Activated naive CD8-positive, alpha-beta T cell (primary cell): ENCODE data around the gene VOPP1.

Experiments used
- H3K27ac Mint-ChIP-seq: one replicate; pipeline ENCODE4 v1.8.0; 2021; ENCODE audit warnings: mixed read lengths
- H3K27me3 Mint-ChIP-seq: one replicate; pipeline ENCODE4 v1.8.0; 2021; ENCODE audit warnings: mixed read lengths
- H3K36me3 Mint-ChIP-seq: one replicate; pipeline ENCODE4 v1.8.0; 2021; ENCODE audit warnings: mixed read lengths
- H3K4me1 Mint-ChIP-seq: one replicate; pipeline ENCODE4 v1.8.0; 2021; ENCODE audit warnings: low read depth, mixed read lengths
- H3K4me3 Mint-ChIP-seq: one replicate; pipeline ENCODE4 v1.8.0; 2021; ENCODE audit warnings: mild to moderate bottlenecking, mixed read lengths
- H3K9me3 Mint-ChIP-seq: one replicate; pipeline ENCODE4 v1.8.0; 2021; ENCODE audit warnings: low read depth, mixed read lengths

Gene VOPP1

GRCh38 chr7:55534916-55535590 is 37.2 kb downstream of the VOPP1 start:
- peaks cover 14% of the 10 kb centered on the region for H3K36me3 Mint-ChIP-seq
- peaks cover 90% of the 10 kb centered on the region for H3K4me1 Mint-ChIP-seq
- peak overlapping the region; percentile 74 for H3K4me3 Mint-ChIP-seq
- H3K27ac Mint-ChIP-seq = peak overlapping the region; percentile 98
- no peaks in the 10 kb centered on the region for H3K27me3 Mint-ChIP-seq
- no peaks in the 10 kb centered on the region for H3K9me3 Mint-ChIP-seq

GRCh38 chr7:55534262-55534915 is 37.9 kb downstream of the VOPP1 start:
- Mint-ChIP-seq H3K4me3 (peak overlapping the region; percentile 74), H3K4me1 (peaks cover 88% of the 10 kb centered on the region), H3K27me3 (no peaks in the 10 kb centered on the region), H3K27ac (peak overlapping the region; percentile 98), H3K36me3 (peaks cover 14% of the 10 kb centered on the region), H3K9me3 (no peaks in the 10 kb centered on the region)

DNA sequence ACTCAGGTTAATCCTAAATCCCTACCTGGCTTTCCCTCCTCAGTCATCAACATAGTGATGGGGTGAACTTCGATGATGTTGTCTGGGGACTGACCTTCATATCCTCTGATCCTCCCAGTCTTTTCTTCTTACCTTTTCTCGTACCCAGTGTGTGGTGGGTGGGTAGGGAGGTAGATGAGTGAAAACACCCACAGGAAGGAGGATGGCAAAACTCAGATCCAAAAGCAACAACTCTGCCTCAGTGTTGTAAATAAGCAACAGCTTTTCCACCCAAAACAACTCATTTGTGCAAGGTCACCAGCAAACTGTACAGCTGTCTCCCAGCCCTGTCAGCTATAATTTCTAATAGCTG is 38.6 kb downstream of the VOPP1 start:
- H3K9me3 Mint-ChIP-seq = no peaks in the 10 kb centered on the region
- H3K27me3 Mint-ChIP-seq = no peaks in the 10 kb centered on the region
- H3K36me3 Mint-ChIP-seq = peaks cover 14% of the 10 kb centered on the region
- H3K27ac Mint-ChIP-seq = peak overlapping the region; percentile 98
- H3K4me3 Mint-ChIP-seq = peak overlapping the region; percentile 74
- peaks cover 84% of the 10 kb centered on the region for H3K4me1 Mint-ChIP-seq

GRCh38 chr7:55533050-55533728 is 39.1 kb downstream of the VOPP1 start:
- no peaks in the 10 kb centered on the region for H3K9me3 Mint-ChIP-seq
- H3K4me1 Mint-ChIP-seq = peaks cover 79% of the 10 kb centered on the region
- peaks cover 11% of the 10 kb centered on the region for H3K36me3 Mint-ChIP-seq
- peak overlapping the region; percentile 74 for H3K4me3 Mint-ChIP-seq
- H3K27me3 Mint-ChIP-seq = no peaks in the 10 kb centered on the region
- H3K27ac Mint-ChIP-seq = peak overlapping the region; percentile 98

GRCh38 chr7:55532150-55532917 is 40.0 kb downstream of the VOPP1 start:
- Mint-ChIP-seq H3K4me1 (peaks cover 73% of the 10 kb centered on the region), H3K9me3 (no peaks in the 10 kb centered on the region), H3K27me3 (no peaks in the 10 kb centered on the region), H3K4me3 (peak overlapping the region; percentile 74), H3K36me3 (peaks cover 7% of the 10 kb centered on the region), H3K27ac (peak overlapping the region; percentile 98)

- Mint-ChIP-seq H3K9me3 (no peaks in the 10 kb centered on the region), H3K27me3 (no peaks in the 10 kb centered on the region), H3K36me3 (peaks cover 7% of the 10 kb centered on the region), H3K4me3 (peak overlapping the region; percentile 74), H3K4me1 (peaks cover 68% of the 10 kb centered on the region), H3K27ac (peak overlapping the region; percentile 98)
Observed at GRCh38 chr7:55531536-55531935, 40.8 kb downstream of the VOPP1 start.

- Mint-ChIP-seq H3K4me1 (peaks cover 48% of the 10 kb centered on the region), H3K27ac (no peak overlapping the region), H3K27me3 (no peaks in the 10 kb centered on the region), H3K9me3 (no peaks in the 10 kb centered on the region), H3K36me3 (peaks cover 4% of the 10 kb centered on the region), H3K4me3 (no peak overlapping the region)
Observed at GRCh38 chr7:55527307-55527706, 45.0 kb downstream of the VOPP1 start.

GRCh38 chr7:55526770-55527169 is 45.5 kb downstream of the VOPP1 start:
- peaks cover 42% of the 10 kb centered on the region for H3K4me1 Mint-ChIP-seq
- H3K36me3 Mint-ChIP-seq = peaks cover 4% of the 10 kb centered on the region
- no peak overlapping the region for H3K4me3 Mint-ChIP-seq
- no peak overlapping the region for H3K27ac Mint-ChIP-seq
- H3K27me3 Mint-ChIP-seq = no peaks in the 10 kb centered on the region
- H3K9me3 Mint-ChIP-seq = no peaks in the 10 kb centered on the region

- Mint-ChIP-seq H3K27me3 (no peaks in the 10 kb centered on the region), H3K27ac (peak overlapping the region; percentile 4), H3K4me3 (no peak overlapping the region), H3K9me3 (no peaks in the 10 kb centered on the region), H3K4me1 (peaks cover 39% of the 10 kb centered on the region), H3K36me3 (peaks cover 4% of the 10 kb centered on the region)
Observed at GRCh38 chr7:55526329-55526728, 46.0 kb downstream of the VOPP1 start.

DNA sequence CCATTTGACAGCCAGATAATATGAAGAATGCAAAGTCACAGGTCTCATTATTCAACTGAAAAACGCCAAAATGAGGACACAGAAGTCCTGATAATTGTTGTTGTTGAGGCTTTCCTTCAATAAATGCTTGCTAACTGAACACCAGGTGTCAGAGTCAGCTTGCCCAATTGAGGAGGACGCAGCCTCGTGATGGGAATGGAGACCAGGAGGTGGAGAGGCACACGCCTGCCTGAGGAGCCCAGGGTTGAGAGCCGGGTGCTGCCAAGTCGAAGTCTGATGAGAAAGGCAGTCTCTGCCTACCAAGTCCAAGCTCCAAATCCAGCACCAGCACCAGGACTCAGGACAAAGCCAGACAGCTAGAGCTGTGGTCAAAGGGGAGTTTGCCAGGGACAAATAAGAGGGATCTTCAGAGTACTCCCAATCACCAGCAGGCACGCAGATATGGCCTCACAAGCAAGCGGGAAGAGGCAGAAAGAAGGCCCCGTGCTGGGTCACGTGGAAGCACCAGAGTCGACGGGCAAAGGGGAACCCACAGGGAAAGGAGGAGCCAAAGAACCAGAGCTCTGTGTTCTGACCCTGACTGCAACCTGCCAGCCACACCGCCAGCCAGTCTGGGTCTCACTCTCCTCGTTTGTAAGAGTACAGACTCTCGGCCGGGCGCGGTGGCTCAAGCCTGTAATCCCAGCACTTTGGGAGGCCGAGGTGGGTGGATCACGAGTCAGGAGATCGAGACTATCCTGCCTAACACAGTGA is 47.6 kb downstream of the VOPP1 start:
- Mint-ChIP-seq H3K36me3 (no peaks in the 10 kb centered on the region), H3K4me3 (no peak overlapping the region), H3K9me3 (no peaks in the 10 kb centered on the region), H3K27me3 (no peaks in the 10 kb centered on the region), H3K4me1 (peaks cover 33% of the 10 kb centered on the region), H3K27ac (no peak overlapping the region)

GRCh38 chr7:55523366-55523765 is 48.9 kb downstream of the VOPP1 start:
- Mint-ChIP-seq H3K36me3 (peaks cover 5% of the 10 kb centered on the region), H3K9me3 (no peaks in the 10 kb centered on the region), H3K27me3 (no peaks in the 10 kb centered on the region), H3K4me1 (peaks cover 40% of the 10 kb centered on the region), H3K27ac (peak overlapping the region; percentile 34), H3K4me3 (no peak overlapping the region)

GRCh38 chr7:55521917-55522902 is 50.1 kb downstream of the VOPP1 start:
- H3K4me3 Mint-ChIP-seq = no peak overlapping the region
- H3K36me3 Mint-ChIP-seq = peaks cover 11% of the 10 kb centered on the region
- peaks cover 39% of the 10 kb centered on the region for H3K4me1 Mint-ChIP-seq
- H3K27me3 Mint-ChIP-seq = no peaks in the 10 kb centered on the region
- H3K27ac Mint-ChIP-seq = no peak overlapping the region
- no peaks in the 10 kb centered on the region for H3K9me3 Mint-ChIP-seq

GRCh38 chr7:55521512-55521911 is 50.8 kb downstream of the VOPP1 start:
- Mint-ChIP-seq H3K36me3 (peaks cover 11% of the 10 kb centered on the region), H3K9me3 (no peaks in the 10 kb centered on the region), H3K27me3 (no peaks in the 10 kb centered on the region), H3K4me1 (peaks cover 40% of the 10 kb centered on the region), H3K4me3 (no peak overlapping the region), H3K27ac (no peak overlapping the region)
